Trophoblast cell (in vitro differentiated cells and primary cell): Measurements from ENCODE around the gene KCNC4.

Experiments
- DNase-seq, 2 donors: peaks; one replicate each; pipeline ENCODE4 v3.0.0-alpha.2; 2016
- H2AFZ ChIP-seq: 2 replicates; pipeline ENCODE4 v1.6.1; 2013; ENCODE audit warnings: low read length, moderate library complexity, mild to moderate bottlenecking; ENCODE audit not compliant: insufficient read depth, poor library complexity
- H2AK5ac ChIP-seq: 2 replicates; pipeline ENCODE4 v1.6.1; 2013; ENCODE audit warnings: mild to moderate bottlenecking, low read length
- H2BK120ac ChIP-seq: 2 replicates; pipeline ENCODE4 v1.6.1; 2013; ENCODE audit warnings: low read length, mild to moderate bottlenecking, moderate library complexity; ENCODE audit not compliant: insufficient read depth, poor library complexity
- H2BK12ac ChIP-seq: 2 replicates; pipeline ENCODE4 v1.6.1; 2013; ENCODE audit warnings: mild to moderate bottlenecking, low read length, moderate library complexity
- H2BK5ac ChIP-seq: 2 replicates; pipeline ENCODE4 v1.6.1; 2013; ENCODE audit warnings: low read length, low read depth, moderate library complexity, mild to moderate bottlenecking; ENCODE audit not compliant: poor library complexity
- H3K14ac ChIP-seq: 2 replicates; pipeline ENCODE4 v1.6.1; 2013; ENCODE audit warnings: mild to moderate bottlenecking, low read length
- H3K18ac ChIP-seq: 2 replicates; pipeline ENCODE4 v1.6.1; 2013; ENCODE audit warnings: mild to moderate bottlenecking, low read length
- H3K23ac ChIP-seq: 2 replicates; pipeline ENCODE4 v1.6.1; 2013; ENCODE audit warnings: low read length
- H3K27ac ChIP-seq: 2 replicates; pipeline ENCODE4 v1.5.1; 2013; ENCODE audit warnings: low read depth, mild to moderate bottlenecking, inconsistent platforms, low read length, moderate library complexity
- H3K27me3 ChIP-seq: 2 replicates; pipeline ENCODE4 v1.6.1; 2013; ENCODE audit warnings: inconsistent platforms, mild to moderate bottlenecking, low read length, moderate library complexity; ENCODE audit not compliant: insufficient read depth
- H3K36me3 ChIP-seq, 2 experiments: 1 replicate in 1 of 2; 2 replicates in 1 of 2; pipeline ENCODE4 v1.6.1; 2013; ENCODE audit warnings: low read length in 2 of 2, mild to moderate bottlenecking in 2 of 2, moderate library complexity in 1 of 2; ENCODE audit not compliant: insufficient read depth in 2 of 2, control insufficient read depth in 1 of 2
- H3K4ac ChIP-seq: 2 replicates; pipeline ENCODE4 v1.6.1; 2013; ENCODE audit warnings: low read depth, mild to moderate bottlenecking, low read length, moderate library complexity
- H3K4me1 ChIP-seq, 2 experiments: 1 replicate in 1 of 2; 2 replicates in 1 of 2; pipeline ENCODE4 v1.6.1; 2013; ENCODE audit warnings: low read length in 2 of 2, mild to moderate bottlenecking in 2 of 2, moderate library complexity in 1 of 2; ENCODE audit not compliant: insufficient read depth in 2 of 2, control insufficient read depth in 1 of 2
- H3K4me2 ChIP-seq: 2 replicates; pipeline ENCODE4 v1.6.1; 2013; ENCODE audit warnings: inconsistent platforms, mild to moderate bottlenecking, low read length, moderate library complexity
- H3K4me3 ChIP-seq: 2 replicates; pipeline ENCODE4 v1.5.1; 2013; ENCODE audit warnings: mild to moderate bottlenecking, low read depth, low read length, inconsistent platforms
- H3K79me1 ChIP-seq: one replicate; pipeline ENCODE4 v1.6.1; 2013; ENCODE audit warnings: low read length
- H3K79me2 ChIP-seq: 2 replicates; pipeline ENCODE4 v1.6.1; 2013; ENCODE audit warnings: low read length, mild to moderate bottlenecking; ENCODE audit not compliant: control insufficient read depth, insufficient read depth, poor library complexity
- H3K9ac ChIP-seq: 2 replicates; pipeline ENCODE4 v1.6.1; 2013; ENCODE audit warnings: mild to moderate bottlenecking, low read length
- H3K9me3 ChIP-seq: 2 replicates; pipeline ENCODE4 v1.6.1; 2013; ENCODE audit warnings: low read depth, mild to moderate bottlenecking, control low read depth, inconsistent platforms, low read length; ENCODE audit not compliant: insufficient read depth
- H4K12ac ChIP-seq: 2 replicates; pipeline ENCODE4 v1.6.1; 2013; ENCODE audit warnings: low read depth, mild to moderate bottlenecking, low read length, moderate library complexity
- H4K8ac ChIP-seq: 2 replicates; pipeline ENCODE4 v1.6.1; 2013; ENCODE audit warnings: low read depth, mild to moderate bottlenecking, low read length, moderate library complexity
- H4K91ac ChIP-seq: one replicate; pipeline ENCODE4 v1.6.1; 2013; ENCODE audit warnings: low read depth, mild to moderate bottlenecking, low read length, moderate library complexity
- WGBS: extraction: QIAGEN DNeasy Blood & Tissue Kit; methylation state at CpG from one replicate; pipeline ENCODE4 v1.1.7; 2013; ENCODE audit warnings: missing lambda C conversion rate; ENCODE audit not compliant: insufficient read length, insufficient coverage; ENCODE audit errors: extremely low coverage; 5-methylcytosine and 5-hydroxymethylcytosine counted together

Gene KCNC4

DNA sequence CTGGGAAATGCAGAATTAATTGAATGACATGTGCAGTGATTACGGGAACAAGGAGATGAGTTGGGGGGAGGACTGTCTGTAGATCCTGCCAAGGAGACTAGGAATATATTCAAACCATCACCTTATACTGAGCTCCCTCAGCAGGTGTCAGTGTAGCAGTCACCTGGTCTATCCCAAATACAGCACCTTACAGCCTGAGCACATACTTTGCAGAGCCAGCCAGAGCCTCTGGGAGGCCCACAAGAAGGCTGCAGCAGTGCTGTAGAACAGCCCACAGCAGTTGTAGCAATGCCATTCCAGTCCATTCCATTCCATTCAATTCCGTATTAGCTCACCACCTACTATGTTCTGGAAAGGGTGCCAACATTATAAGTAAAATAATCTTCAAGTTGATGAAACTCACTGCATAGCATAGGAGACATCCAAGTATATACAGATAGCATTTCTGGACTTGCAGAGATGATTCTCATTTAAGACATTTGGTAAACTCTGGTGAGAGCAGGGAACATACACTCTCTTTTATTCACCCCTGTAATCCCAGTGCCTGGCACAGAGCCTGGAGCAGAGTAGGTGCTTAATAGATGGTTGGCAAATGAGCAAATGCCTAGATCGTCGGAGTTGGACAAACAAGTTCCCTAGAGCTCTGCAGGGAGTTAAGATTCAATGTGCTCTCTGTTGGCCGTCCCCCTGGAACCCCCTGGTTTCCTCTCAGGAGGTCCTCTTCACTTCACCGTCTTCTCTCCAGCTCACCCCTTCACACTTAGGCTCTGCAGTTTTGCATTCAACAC lies 44.7 kb downstream of the KCNC4 start:
- no peaks in the 10 kb centered on the region for H3K79me1 ChIP-seq
- H4K8ac ChIP-seq = no peak overlapping the region
- no peak overlapping the region for H3K27ac ChIP-seq
- no peak overlapping the region for H4K91ac ChIP-seq
- H3K79me2 ChIP-seq = no peaks in the 10 kb centered on the region
- H3K4me1 ChIP-seq = no peaks in the 10 kb centered on the region
- H4K12ac ChIP-seq = no peak overlapping the region
- no peak overlapping the region for H3K4me3 ChIP-seq
- no peak overlapping the region for H2BK12ac ChIP-seq
- no peak overlapping the region for H2BK120ac ChIP-seq
- no peak overlapping the region for H3K23ac ChIP-seq
- no peaks in the 10 kb centered on the region for H3K36me3 ChIP-seq
- H3K14ac ChIP-seq = no peak overlapping the region
- no CpG with 5 or more reads among the region's 6 CpGs for WGBS
- no peak overlapping the region for H2AFZ ChIP-seq
- H3K9ac ChIP-seq = no peak overlapping the region
- no peak overlapping the region for H3K4ac ChIP-seq
- no peak for DNase-seq
- H3K9me3 ChIP-seq = no peaks in the 10 kb centered on the region
- no peaks in the 10 kb centered on the region for H3K27me3 ChIP-seq
- no peak overlapping the region for H3K18ac ChIP-seq
- H2AK5ac ChIP-seq = no peak overlapping the region
- H3K4me2 ChIP-seq = no peak overlapping the region
- H2BK5ac ChIP-seq = no peak overlapping the region

DNA sequence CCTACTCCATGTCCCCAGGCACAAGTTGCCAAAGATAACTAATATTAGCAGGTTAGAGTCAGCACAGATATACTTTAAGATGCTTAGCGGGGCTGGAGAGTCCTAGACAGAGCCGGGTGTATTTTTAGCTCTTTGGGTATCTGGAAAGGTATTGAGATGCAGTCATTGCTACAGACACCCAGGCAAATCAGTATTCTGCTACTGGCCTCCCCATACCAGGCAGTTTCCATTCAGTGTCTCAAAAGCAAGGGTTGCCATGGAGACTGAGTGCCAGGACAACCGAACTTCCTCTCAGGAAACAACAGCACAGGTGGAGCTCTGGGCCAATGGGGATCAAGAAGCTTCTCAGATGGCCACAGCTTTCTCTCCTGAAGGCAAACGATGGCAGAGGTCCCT lies 45.3 kb downstream of the KCNC4 start:
- Histone ChIP-seq H2BK120ac (no peak overlapping the region), H2BK5ac (no peak overlapping the region), H3K18ac (no peak overlapping the region), H3K9me3 (no peaks in the 10 kb centered on the region), H2AFZ (no peak overlapping the region), H3K4me1 (no peaks in the 10 kb centered on the region), H2AK5ac (no peak overlapping the region), H4K8ac (no peak overlapping the region), H4K12ac (no peak overlapping the region), H3K4me2 (no peak overlapping the region), H3K79me1 (no peaks in the 10 kb centered on the region), H3K36me3 (no peaks in the 10 kb centered on the region), H3K4me3 (no peak overlapping the region), H3K9ac (no peak overlapping the region), H3K23ac (no peak overlapping the region), H3K14ac (no peak overlapping the region), H3K27me3 (no peaks in the 10 kb centered on the region), H4K91ac (no peak overlapping the region), H3K79me2 (no peaks in the 10 kb centered on the region), H2BK12ac (no peak overlapping the region), H3K4ac (no peak overlapping the region), H3K27ac (no peak overlapping the region)
- no CpG with 5 or more reads among the region's 4 CpGs for WGBS
- no peak for DNase-seq

DNA sequence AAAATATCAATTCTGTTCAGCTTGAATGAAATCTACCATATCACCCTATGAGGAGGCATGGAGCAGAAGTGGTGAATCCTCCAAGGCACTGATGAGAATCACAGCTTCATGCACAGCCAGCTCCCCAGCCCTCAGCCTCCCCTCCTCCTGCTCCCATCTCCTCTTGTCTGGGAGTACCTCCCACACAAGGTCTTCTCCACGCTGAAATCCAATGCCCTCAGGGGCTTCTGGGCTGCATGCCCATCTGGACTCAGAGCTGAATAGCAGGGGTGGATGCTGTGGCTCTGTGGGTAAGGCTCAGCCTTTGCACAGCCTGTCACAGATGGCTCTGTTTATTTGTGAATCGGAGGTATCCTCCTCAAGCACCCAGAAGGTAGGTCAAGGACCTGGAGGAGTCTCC lies 48.6 kb downstream of the KCNC4 start:
- Histone ChIP-seq H3K4me2 (no peak overlapping the region), H3K14ac (no peak overlapping the region), H4K12ac (no peak overlapping the region), H3K27me3 (no peaks in the 10 kb centered on the region), H3K9me3 (no peaks in the 10 kb centered on the region), H3K23ac (no peak overlapping the region), H3K27ac (no peak overlapping the region), H3K4me1 (peaks cover 0 to 3% of the 10 kb centered on the region in 2 experiments), H3K18ac (no peak overlapping the region), H3K36me3 (no peaks in the 10 kb centered on the region), H4K91ac (no peak overlapping the region), H2BK120ac (no peak overlapping the region), H3K79me2 (no peaks in the 10 kb centered on the region), H2AFZ (no peak overlapping the region), H2BK5ac (no peak overlapping the region), H3K9ac (no peak overlapping the region), H3K79me1 (no peaks in the 10 kb centered on the region), H4K8ac (no peak overlapping the region), H3K4me3 (no peak overlapping the region), H3K4ac (no peak overlapping the region), H2BK12ac (no peak overlapping the region), H2AK5ac (no peak overlapping the region)
- no CpG with 5 or more reads among the region's 2 CpGs for WGBS
- DNase-seq = no peak

GRCh38 chr1:110259770-110260169 lies 49.7 kb downstream of the KCNC4 start:
- H3K23ac ChIP-seq = no peak overlapping the region
- no peak for DNase-seq
- H3K9me3 ChIP-seq = no peaks in the 10 kb centered on the region
- H2AK5ac ChIP-seq = no peak overlapping the region
- H2BK12ac ChIP-seq = no peak overlapping the region
- H3K79me1 ChIP-seq = no peaks in the 10 kb centered on the region
- no CpG with 5 or more reads among the region's 2 CpGs for WGBS
- no peak overlapping the region for H3K9ac ChIP-seq
- H3K18ac ChIP-seq = no peak overlapping the region
- no peaks in the 10 kb centered on the region for H3K79me2 ChIP-seq
- H4K91ac ChIP-seq = no peak overlapping the region
- no peaks in the 10 kb centered on the region for H3K27me3 ChIP-seq
- peaks cover 0 to 3% of the 10 kb centered on the region in 2 experiments for H3K4me1 ChIP-seq
- H4K12ac ChIP-seq = no peak overlapping the region
- no peaks in the 10 kb centered on the region for H3K36me3 ChIP-seq
- H2AFZ ChIP-seq = no peak overlapping the region
- no peak overlapping the region for H3K27ac ChIP-seq
- no peak overlapping the region for H3K4me3 ChIP-seq
- no peak overlapping the region for H4K8ac ChIP-seq
- H3K4me2 ChIP-seq = no peak overlapping the region
- no peak overlapping the region for H2BK5ac ChIP-seq
- H2BK120ac ChIP-seq = no peak overlapping the region
- H3K14ac ChIP-seq = no peak overlapping the region
- no peak overlapping the region for H3K4ac ChIP-seq
